Stimulated activated CD4-positive, alpha-beta T cell treated with anti-CD3 and anti-CD28 coated beads, Interleukin-2, amount 100 ng/mL, for 48 hours (primary cell): Measurements from ENCODE around the gene MICAL3.
"Not testable (repeated sequence)": the region's sequence is repeated elsewhere in the genome, so short reads cannot be mapped to it uniquely, and the experiment has no call there.

ENCODE experiments used
- DNase-seq, 2 donors: peaks; one replicate each; pipeline ENCODE4 v3.0.0-alpha.2; 2020

The MICAL3 gene

DNA sequence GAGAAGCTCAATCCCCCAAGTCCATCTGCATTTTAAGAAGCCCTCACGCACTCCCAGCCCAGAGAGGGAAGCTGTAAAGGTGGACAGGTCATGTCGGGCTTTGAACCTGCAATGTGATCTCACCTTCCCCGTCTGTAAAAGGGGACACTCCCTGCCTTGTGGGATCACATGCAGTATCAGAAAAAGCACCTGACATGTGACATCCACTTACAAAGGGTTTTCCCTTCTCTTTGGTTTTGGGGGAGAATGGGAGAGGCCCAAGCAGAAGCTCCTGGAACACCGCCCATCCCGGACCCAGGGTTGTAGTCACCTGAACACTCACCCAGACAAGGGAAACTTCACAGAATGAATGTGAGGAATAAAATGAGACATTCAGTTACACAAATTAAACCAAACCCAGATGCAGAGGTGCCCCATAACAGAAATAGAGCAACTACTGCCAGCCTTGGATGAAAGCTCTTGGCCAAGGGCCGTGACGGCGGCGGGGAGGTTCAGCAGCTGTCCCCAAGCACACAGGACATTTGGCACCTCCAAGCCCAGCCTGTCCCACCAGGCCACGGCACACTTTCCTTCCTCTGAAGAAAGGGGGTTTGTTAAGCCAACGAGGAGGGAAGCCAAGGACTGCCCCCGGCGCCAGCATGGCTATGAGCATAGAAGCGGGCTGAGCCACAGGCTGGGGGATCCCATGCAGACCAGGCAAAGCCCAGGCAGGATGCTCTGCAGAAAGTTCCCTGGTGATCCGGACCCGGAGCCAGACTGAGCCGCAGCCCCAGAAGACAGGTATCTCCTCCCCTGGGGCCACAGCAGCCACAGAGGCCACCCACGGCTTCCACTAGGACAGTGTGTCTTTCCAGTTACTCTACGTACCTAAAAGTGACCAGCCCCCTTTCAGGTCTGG lies 253.9 kb downstream of the MICAL3 start:
- no peak for DNase-seq

DNA sequence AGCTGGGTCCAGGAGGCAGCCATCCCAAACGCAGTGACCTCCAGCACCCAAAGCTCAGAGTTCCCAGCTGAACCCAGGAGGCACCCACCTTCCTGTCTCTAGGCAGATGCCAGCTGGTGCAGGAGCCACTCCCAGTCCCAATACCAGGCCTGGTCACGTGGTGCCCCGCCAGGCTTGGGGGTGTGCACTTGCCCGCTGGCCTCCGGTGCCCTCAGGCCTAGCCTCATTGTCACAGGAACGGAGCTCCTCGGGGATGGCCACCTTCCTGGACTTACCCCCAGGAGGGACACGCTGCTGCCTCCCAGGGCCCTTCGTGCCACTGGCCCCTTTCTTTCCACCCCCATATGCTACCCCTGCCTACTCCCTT lies 254.7 kb downstream of the MICAL3 start:
- DNase-seq: no peak

DNA sequence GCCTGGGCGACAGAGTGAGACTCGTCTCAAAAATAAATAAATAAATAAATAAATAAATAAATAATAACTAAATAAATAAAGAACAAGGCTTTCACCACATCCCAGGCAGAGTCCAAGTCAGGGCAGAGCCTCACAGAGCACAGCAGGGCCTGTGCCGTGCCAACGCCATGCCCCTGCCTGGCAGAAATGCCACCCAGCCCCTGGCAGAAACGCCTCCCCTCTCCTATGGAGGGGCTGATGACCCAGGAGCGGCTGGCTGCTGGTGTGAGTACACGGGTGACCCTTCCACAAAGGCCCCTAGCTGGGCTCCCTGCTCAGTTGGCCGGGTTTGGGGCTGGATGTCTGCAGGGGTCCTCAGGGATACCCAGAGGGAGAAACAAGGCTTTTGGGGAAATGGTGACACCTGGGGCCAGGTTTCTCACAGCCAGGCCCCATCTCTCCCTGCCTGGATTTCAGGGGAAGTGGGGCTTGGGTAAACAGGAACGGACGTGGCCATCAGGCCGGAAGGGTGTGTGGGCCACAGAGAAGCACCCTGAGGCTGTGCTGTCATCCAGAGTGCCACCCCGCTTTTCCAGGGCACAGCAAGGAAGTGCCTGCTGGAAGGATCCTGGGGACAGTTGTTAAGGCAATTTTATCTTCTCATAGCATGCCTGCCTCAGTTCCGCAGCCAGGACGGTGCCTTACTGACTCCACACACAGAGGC lies 255.2 kb downstream of the MICAL3 start:
- no peak for DNase-seq

DNA sequence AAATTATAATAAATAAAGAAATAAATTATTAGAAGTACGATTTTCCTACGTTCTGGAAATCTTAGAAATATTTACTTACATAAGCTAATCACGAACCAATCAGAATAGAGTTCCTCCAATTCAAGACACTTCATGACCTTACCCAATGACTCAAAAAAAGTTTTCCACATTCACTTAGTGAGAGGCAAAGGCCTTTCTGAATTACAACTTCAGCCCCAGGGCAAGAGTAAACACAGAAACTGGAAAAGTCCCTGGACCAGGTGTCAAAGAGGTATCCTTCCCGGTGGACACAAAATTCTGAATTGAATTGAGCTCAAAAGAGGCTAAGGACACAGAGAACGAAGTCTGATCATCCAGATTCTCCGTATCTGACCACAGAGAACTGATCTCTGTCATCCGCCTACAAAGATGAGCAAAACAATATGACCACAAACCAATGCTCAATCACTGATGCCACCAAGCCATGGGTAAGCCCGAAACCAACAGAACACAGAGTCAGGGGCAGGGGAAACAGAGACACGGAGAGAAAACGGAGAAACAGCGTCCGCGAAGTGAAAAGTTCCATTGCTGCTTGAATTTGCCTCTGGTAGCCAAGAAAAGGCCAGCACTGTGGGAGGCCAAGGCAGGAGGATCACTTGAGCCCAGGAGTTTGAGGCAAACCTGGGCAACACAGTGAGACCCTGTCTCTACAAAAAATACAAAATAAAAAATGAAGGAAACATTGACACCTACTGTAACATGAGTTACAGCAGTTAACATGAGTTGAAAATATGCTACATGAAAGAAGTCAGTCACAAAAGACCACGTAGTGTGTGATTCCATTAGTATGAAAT lies 256.9 kb downstream of the MICAL3 start:
- peak in 1 of 2 donors; percentile 44 for DNase-seq

DNA sequence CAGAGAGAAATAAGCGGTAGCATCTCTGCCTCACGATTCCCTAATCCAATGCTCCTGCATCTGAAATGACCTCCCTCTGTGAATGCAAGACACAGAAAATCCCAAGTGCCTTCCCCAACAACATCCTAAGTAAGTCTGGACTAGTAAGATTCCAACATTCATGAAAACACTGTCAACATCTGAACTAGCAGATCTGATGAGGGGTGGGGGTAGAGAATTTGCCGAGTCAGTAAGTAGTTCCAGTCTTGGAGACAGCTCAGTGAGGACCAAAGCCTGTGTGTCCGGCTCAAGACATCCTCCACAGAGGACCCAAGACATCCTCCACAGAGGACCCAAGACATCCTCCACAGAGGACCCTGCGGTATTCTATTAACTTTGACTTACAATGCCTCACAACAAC lies 259.5 kb downstream of the MICAL3 start:
- not testable (repeated sequence) for DNase-seq

DNA sequence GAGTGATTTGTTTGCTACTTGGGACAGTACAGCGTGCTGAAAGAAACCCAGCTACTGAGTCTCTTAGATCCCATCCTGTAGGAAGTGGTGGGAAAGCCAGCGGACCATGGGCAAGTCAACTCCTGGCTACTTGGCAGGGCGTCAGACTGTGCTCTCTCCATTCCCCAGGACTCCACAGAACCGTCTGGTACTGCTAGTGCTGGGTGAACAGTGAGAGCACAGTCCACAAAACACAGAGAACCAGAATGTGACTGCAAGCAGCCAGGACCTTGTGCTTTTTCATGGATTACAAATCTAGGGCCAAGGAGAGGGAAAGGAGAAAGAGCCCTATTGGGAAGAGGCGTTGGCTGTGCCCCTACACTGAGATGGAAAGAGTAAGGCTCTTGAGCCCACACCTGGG lies 260.3 kb downstream of the MICAL3 start:
- no peak for DNase-seq

DNA sequence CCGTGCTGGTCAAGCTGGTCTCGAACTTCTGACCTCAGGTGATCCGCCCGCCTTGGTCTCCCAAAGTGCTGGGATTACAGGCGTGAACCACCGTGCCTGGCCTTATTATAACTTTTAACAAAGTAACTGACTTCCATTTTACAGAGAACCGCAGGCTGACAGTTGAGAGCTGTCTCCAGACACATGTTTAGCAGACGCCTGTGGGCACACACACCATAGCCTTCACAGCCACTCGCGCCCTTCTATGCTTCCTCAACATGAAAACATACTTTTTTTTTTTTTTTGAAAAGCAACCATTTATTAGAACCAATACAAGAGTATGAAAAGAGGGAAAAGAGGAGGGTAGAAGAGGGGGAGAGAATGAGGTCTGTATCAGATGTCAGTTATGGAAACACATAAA lies 260.9 kb downstream of the MICAL3 start:
- DNase-seq: not testable (repeated sequence)

DNA sequence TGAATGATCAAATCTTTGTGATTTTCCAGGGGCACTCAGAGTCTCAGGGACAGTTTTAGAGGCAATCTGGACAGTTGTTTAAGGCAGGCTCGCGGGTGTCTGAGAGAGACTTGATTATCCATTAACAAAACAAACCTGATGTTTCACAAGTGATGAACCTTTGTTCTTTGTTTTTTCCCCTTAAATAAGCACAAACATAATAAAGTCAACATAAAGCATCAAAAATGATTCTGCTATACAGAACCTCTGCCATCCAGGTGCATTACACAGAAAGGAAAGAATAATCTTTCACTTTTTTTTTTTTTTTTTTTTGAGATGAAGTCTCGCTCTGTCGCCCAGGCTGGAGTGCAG lies 263.2 kb downstream of the MICAL3 start:
- no peak for DNase-seq

DNA sequence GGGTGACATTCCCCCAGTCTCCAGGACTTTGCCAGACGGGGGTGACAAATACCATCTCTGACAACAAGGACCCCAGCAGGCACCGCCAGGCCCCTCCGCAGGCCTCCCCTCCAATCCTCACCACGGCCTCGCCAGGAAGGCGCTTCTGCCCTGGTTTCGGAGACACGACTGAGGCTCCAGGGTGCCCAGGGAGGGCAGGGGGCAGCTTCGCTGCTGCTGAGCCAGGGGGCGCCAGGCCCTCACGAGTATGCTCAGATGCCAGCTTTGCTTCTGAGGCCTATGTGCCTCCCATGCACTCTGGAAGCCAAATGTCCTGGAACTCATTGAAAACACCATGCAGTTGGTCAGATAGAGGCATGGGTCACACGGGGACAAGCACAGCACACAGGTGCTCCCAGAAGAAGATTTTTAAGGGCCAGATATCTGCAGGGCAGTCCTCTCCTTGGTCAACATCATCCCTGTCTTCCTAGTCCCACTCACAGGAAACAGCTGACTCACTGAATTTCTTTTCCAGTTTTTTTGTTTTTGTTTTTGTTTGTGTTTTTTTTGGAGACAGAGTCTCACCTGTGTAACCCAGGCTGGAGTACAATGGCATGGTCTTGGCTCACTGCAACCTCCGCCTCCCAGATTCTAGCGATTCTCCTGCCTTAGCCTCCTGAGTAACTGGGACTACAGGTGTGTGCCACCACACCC lies 270.0 kb downstream of the MICAL3 start:
- DNase-seq: no peak

DNA sequence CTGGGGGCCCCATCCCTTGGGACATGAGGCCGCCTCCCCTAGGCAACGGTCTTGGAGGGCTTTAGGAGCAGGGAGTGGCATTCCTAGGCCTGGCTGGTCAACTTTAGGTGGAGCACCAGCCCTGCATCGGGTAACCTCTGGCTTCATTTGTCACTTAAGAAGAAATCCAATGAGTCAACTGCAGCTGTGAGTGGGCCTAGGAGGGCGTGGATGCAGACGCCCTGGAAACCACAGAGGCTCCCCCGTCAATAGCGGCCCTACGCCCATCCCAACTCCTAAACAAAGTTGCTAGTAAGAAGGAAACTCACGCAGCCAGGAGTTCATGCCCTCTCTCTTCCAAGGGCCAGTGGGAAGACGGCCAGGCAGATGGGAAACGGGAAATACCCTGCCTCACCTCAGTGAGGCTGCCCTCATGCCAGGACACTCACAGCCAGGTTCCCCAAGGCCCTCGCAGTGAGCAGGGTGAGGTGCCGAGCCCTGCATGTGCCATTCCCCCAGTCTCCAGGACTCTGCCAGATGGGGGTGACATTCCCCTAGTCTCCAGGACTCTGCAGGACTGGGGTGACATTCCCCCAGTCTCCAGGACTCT lies 270.9 kb downstream of the MICAL3 start:
- DNase-seq: no peak

DNA sequence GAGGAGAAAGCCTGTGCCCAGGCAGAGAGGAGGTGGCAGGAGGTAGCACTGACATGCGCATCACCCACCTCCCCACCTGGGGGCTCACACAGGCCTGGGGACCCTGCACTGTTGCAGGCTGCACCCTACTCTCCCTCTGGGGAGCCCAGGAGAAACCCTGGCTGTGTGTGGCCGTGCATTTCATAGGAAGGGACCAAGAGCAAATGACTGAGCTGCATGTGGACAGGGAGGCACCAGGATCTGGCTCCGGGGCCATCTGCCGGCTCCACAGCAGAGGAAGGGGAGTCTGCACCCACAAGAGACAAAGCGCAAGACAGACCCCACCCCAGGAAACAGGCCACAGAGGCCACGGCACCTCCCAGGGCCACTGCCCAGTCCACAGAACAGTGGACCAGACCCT lies 272.8 kb downstream of the MICAL3 start:
- no peak for DNase-seq

DNA sequence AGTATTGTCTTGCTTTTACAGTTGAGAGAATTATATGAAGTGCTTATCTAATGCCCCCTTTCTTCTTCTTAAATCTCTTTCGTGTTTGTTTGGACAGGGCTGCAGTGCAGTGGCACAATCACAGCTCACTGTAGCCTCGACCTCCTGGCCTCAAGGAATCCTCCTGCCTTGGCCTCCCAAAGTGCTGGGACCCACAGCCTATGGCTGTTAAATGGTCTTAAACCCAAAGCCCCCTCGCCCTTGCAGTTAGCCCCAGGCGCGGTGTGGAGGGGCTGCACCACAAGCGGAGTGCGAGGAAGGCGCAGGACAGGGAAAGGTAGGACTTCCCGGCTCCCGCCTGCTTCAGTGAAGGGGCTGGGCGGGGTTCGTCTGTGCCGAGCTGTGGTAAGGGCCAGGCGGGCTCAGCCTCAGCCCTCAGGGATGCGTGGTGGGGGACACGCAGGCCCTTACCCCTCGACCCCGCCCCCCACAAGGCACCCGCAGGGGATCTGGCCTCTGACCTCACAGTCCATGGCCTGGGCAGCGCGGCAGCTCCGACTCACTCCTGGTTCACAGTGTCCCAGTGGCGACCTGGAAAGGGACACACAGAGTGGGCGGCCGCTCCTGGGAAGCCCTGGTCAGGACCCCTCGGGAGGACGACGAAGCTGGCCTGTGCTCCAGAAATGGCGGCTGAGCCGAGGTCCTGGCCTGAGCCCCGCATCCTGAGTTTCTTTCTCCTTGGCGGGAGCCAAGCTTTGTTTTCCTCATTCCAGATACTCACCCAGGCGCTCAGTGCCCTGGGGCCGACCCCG lies 274.6 kb downstream of the MICAL3 start:
- no peak for DNase-seq

DNA sequence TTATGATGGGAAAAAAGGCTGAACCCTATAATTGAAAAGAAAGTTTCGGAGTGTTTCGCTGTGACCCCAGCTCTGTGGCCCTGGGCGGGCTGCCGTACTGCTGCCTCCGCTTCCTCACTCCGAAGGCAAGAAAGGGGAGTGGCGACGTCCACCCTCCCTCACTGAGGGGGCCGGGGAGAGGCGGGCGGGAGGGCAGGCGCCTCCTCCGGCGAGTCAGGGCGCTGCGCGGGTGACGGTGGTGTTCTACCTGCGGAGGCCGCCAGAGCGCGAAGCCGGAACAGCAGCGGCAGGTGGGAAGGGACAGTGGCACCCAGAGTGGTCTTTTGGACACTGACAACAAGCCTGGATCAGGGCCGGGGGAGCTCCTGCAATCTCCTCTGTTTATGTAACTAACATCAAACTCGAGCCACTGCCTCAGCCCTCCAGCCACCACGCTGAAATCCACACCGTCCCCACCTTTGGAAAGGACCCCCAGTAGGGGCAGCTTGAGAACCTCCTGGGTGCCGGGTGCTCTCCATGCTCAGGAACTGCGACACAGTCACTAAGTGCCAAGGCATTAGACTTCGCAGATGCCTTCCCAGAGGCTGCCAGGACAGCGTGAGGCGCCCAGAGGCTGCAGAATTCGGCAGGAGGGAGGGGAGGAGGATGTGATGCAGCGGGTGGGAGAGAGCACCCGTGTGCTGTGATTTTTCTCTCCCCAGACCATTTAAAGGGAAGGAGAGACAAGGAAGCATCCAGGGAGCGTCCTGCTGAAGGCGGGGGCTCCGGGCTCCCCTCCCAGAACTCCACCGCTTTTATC lies 275.6 kb downstream of the MICAL3 start:
- DNase-seq: no peak

DNA sequence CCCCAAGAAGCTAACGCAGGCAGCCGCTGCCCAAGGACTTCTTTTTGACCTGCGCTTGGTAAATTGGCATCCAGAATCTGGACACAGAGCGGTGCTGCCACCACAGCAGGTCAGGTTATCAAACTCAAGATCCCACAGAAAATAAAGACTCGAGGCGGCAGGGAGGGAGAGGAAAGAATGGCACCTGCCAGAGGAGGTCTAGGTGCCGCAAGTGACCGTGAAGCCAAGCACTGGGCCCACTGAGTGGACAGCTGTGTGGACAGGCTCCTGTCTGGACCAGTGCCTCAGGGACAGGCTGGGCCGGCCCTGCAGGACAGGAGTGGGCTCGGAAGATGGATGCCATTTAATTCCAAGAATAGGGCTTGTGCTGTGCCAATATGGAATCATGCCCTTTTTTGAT lies 277.4 kb downstream of the MICAL3 start:
- no peak for DNase-seq

DNA sequence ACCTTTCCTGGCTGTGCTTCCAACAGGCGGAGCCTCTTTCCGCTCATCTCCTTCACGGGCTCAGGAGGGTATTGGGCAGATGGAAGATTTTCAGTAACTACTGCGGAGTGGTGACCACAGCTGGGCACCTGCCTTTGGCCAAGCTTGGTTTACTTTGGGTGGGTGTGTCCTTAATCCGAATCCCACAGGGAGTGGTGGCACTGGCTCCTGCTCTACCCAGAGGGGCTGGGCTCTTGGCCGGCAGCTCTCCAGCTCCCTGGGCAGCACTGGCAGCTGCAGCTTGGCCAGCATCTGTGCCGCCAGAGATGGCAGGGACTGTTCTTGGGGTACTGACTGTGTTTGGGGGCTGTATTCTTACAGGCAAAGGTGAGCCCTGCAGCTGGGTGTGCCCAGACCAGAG lies 279.9 kb downstream of the MICAL3 start:
- no peak for DNase-seq

DNA sequence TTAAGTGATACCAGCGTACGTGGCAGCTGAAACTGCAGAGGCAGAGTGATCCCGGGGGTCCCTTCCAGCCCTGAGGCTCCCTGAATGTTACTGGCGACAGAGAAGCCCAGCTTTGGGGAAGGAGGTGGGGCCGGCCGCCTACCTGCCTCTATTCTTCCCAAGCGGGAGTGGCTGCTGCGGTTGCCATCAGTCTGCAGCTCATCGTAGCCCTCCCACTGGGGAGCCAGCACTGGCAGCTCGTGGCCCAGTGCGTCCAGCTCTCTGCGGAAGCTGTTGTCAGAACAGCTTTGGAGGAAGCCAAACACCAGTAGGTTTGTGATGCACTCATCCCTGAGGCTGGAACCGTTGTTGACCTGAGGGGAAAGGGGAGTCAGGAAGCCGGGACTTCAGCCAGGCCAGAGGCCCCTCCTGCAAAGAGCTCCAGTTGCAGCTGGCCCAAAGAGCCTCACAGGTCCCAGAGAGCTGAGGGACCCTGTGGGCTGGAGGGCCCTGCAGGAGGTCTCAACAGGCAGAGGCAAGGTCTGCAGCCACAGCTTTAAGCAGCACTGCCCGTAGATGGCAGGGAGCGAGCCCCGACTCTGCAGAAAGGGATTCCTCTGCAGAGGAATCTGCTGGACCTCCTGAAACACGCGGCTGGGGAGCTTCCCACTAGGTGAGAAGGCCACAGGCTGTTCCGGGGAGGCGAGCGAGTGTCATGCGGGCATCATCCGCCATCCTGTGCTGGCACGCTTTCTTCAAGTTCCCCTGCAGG lies 280.5 kb downstream of the MICAL3 start:
- DNase-seq: no peak

DNA sequence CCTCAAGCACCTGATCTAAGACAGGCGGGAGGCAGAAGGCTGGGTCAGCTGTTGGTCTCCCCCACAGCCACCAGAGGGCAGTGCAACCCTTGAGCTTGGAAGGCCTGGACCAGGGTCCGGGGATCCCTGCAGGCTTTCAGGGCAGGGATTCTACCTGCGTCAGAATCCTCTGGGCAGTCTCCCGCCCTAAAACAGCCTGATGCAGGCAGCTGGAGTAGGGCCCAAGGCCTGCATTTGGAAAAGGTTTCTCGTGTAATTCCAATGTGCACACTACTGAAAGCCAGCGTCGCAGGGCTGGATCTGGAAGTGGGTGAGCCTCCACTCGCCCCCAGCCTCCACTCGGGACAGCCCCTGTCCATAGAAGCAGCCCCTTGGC lies 281.8 kb downstream of the MICAL3 start:
- DNase-seq: peak; percentile 74 to 76

DNA sequence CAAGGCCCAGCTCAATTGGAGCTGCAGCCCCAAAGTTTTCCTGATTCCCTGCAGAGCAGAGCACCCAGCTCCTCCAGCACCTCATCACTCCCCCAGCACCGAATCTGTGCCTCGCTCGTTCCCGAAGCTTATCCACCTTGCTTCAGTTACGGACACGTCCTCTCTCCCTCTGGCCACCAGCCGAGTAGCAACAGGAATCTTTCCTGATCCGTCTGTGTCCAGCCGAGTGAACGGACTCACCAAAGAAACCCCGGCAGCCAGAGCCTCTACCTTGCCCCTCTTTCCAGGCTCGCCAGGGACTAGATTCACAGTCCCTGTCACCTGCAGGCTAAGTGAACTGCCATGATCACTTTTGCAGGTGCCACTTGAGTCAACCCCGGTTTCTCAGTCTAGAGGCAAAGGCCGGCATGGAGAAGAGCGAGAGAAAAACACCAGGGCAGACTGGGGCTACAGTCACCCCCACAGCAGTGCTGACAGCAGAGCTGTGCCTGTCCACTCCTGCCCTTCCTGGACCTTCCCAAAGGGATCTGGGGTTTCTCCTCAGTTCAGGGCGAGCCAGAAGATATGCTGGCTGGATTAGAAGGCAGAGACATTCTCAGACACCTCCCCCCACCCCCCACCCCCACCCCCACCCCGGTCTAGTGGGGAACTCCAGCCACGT lies 282.4 kb downstream of the MICAL3 start:
- no peak for DNase-seq

DNA sequence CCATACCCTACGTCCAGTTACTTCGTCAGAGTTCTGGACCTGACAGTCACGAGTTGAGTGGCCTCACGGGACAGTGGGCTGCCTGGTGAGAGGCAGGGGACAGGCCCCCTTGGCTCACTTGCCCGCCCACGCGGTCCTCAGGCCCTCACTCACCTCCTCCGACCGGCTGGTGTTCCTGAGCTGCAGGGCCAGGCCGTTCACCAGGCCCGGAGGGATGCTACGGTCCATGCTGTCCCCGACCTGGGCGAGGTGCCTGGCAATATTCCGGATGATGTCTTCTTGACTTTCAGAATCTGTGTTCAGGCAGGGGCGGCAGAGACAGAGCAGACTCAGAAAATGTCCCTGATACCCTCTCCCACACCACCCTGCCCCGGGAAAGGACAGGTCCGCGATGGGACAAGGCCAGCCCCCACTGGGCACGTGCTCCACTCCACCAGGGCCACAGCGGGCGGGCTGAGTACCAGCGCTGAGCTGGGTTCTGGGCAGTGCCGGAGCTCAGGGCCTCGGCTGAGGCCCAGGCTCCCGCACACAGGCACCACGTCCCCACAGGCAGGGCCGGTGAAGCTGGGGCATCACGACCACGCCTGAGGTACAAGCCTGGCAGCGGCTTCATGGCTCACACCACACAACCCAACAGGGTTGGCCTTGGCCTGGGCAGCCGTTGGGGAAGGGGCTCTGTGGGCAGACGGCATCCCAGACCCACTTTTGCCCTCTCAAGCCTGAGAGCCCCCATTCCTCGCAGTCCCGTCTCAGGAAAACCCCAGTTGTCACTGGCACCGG lies 285.0 kb downstream of the MICAL3 start:
- DNase-seq: no peak
